SK-N-SH treated with all-trans-retinoic acid at 6 μM for 48 hours (cell line): ENCODE results near the gene ADCY9.

Experiments
- ATAC-seq: fragments of 200-7000 bp; cut with Tn5 transposase; 3 replicates; pipeline ENCODE4 v1.9.1; 2020; ENCODE audit warnings: mild to moderate bottlenecking, moderate library complexity
- ARNTL ChIP-seq: fragments of 450-650 bp; formaldehyde crosslinking; IDR thresholded peaks from 2 replicates; pipeline ENCODE4 v1.5.0; 2020; ENCODE audit warnings: low read depth, mild to moderate bottlenecking, moderate library complexity, borderline replicate concordance
- CSDC2 ChIP-seq: fragments of 250-450 bp; sonication (Bioruptor Pico); IDR thresholded peaks from 2 replicates; pipeline ENCODE4 v1.5.0; 2020; ENCODE audit warnings: mild to moderate bottlenecking, moderate library complexity
- GLIS3 ChIP-seq: fragments of 250-450 bp; sonication (Bioruptor Pico); IDR thresholded peaks from 2 replicates; pipeline ENCODE4 v1.5.0; 2020; ENCODE audit warnings: mild to moderate bottlenecking, moderate library complexity
- OSR1 ChIP-seq: fragments of 250-450 bp; sonication (Bioruptor Pico); IDR thresholded peaks from 2 replicates; pipeline ENCODE4 v1.8.0; 2022; ENCODE audit warnings: moderate library complexity, mild to moderate bottlenecking, inconsistent platforms
- PPARA ChIP-seq: fragments of 250-450 bp; sonication (Bioruptor Pico); IDR thresholded peaks from 2 replicates; pipeline ENCODE4 v1.5.0; 2020; ENCODE audit warnings: mild to moderate bottlenecking, borderline replicate concordance
- RARB ChIP-seq: fragments of 250-450 bp; sonication (Bioruptor Pico); IDR thresholded peaks from 2 replicates; pipeline ENCODE4 v1.8.0; 2021; ENCODE audit warnings: mild to moderate bottlenecking, moderate library complexity
- TCF4 ChIP-seq: fragments of 250-450 bp; sonication (Bioruptor Pico); IDR thresholded peaks from 2 replicates; pipeline ENCODE4 v1.8.0; 2021; ENCODE audit warnings: mild to moderate bottlenecking, moderate library complexity, borderline replicate concordance
- TOX ChIP-seq: fragments of 250-450 bp; sonication (Bioruptor Pico); IDR thresholded peaks from 2 replicates; pipeline ENCODE4 v1.8.0; 2021; ENCODE audit warnings: mild to moderate bottlenecking, moderate library complexity, borderline replicate concordance
- ZC3H10 ChIP-seq: fragments of 250-450 bp; sonication (Bioruptor Pico); IDR thresholded peaks from 2 replicates; pipeline ENCODE4 v1.5.1; 2021; ENCODE audit warnings: mild to moderate bottlenecking, moderate library complexity
- ZFP3 ChIP-seq: fragments of 250-450 bp; sonication (Bioruptor Pico); IDR thresholded peaks from 2 replicates; pipeline ENCODE4 v1.5.0; 2020; ENCODE audit warnings: mild to moderate bottlenecking, moderate library complexity
- ZFP30 ChIP-seq: fragments of 450-650 bp; formaldehyde crosslinking; IDR thresholded peaks from 2 replicates; pipeline ENCODE4 v1.5.0; 2022; ENCODE audit warnings: mild to moderate bottlenecking, moderate library complexity
- ZNF565 ChIP-seq: fragments of 450-650 bp; formaldehyde crosslinking; conservative IDR thresholded peaks from 2 replicates; pipeline ENCODE4 v1.5.0; 2020; ENCODE audit warnings: low read depth, mild to moderate bottlenecking, moderate library complexity
- ZNF8 ChIP-seq: fragments of 450-650 bp; formaldehyde crosslinking; IDR thresholded peaks from 2 replicates; pipeline ENCODE4 v1.5.0; 2020; ENCODE audit warnings: mild to moderate bottlenecking, moderate library complexity
- TF ChIP-seq, protein P1 (sequence below): fragments of 250-450 bp; sonication (Bioruptor Pico); IDR thresholded peaks from 2 replicates; pipeline ENCODE4 v1.5.0; 2020; ENCODE audit warnings: mild to moderate bottlenecking, moderate library complexity
- TF ChIP-seq, protein P2 (sequence below): fragments of 250-450 bp; sonication (Bioruptor Pico); IDR thresholded peaks from 2 replicates; pipeline ENCODE4 v1.8.0; 2021; ENCODE audit warnings: low read depth, mild to moderate bottlenecking, moderate library complexity, borderline replicate concordance
- TF ChIP-seq, protein P3 (sequence below): fragments of 250-450 bp; sonication (Bioruptor Pico); IDR thresholded peaks from 2 replicates; pipeline ENCODE4 v1.5.1; 2020; ENCODE audit warnings: low read depth, mild to moderate bottlenecking, moderate library complexity
- TF ChIP-seq, protein P4 (sequence below): fragments of 250-450 bp; sonication (Bioruptor Pico); IDR thresholded peaks from 2 replicates; pipeline ENCODE4 v1.5.1; 2021; ENCODE audit warnings: mild to moderate bottlenecking, moderate library complexity
- TF ChIP-seq, protein P5 (sequence below): fragments of 250-450 bp; sonication (Bioruptor Pico); IDR thresholded peaks from 2 replicates; pipeline ENCODE4 v1.8.0; 2020; ENCODE audit warnings: mild to moderate bottlenecking, moderate library complexity, borderline replicate concordance

ADCY9 gene

DNA sequence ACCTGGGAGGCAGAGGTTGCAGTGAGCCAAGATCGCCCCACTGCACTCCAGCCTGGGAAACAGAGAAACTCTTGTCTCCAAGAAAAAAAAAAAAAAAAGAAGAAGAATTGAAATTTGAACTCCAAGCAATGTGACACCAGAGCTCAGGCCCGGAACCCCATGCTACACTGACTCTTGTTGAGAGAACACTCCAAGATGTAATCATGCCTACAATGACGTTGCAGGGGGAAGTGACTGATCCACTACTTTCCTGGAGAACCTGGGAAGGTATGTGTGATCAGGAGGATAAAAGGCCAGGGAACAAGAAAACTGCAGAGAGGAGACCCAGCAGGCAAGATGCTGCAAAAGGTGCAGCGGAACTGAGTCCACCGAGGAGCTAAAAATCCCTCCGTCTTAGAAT is 57.9 kb downstream of the ADCY9 start (continued):
- TF ChIP-seq, protein P1, sequence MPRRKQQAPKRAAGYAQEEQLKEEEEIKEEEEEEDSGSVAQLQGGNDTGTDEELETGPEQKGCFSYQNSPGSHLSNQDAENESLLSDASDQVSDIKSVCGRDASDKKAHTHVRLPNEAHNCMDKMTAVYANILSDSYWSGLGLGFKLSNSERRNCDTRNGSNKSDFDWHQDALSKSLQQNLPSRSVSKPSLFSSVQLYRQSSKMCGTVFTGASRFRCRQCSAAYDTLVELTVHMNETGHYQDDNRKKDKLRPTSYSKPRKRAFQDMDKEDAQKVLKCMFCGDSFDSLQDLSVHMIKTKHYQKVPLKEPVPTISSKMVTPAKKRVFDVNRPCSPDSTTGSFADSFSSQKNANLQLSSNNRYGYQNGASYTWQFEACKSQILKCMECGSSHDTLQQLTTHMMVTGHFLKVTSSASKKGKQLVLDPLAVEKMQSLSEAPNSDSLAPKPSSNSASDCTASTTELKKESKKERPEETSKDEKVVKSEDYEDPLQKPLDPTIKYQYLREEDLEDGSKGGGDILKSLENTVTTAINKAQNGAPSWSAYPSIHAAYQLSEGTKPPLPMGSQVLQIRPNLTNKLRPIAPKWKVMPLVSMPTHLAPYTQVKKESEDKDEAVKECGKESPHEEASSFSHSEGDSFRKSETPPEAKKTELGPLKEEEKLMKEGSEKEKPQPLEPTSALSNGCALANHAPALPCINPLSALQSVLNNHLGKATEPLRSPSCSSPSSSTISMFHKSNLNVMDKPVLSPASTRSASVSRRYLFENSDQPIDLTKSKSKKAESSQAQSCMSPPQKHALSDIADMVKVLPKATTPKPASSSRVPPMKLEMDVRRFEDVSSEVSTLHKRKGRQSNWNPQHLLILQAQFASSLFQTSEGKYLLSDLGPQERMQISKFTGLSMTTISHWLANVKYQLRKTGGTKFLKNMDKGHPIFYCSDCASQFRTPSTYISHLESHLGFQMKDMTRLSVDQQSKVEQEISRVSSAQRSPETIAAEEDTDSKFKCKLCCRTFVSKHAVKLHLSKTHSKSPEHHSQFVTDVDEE (CRISPR knock-in tag): no peak
- no peak for TF ChIP-seq CSDC2 (CRISPR knock-in tag)

DNA sequence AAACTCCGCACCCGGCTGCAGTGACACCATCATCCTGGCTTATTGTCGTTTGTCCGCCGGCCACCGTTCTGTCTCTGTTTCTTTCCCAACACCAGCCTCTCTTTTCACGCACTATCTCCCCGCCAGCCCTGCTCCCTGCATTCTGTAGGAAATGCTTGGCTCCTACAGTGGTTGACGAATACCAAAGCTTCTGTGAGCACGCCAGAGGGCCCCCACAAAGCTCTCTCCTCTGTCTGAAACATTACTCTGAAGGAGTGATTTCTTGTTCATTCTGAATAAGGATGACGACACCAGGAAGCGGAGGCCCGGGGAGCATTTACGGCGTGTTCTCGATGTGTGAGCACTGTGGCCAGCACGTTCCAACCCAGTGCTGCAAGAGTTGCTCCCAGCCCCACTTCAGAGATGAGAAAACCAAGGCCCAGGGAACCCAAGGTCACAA is 58.8 kb downstream of the ADCY9 start:
- no peak for ATAC-seq
- TF ChIP-seq ARNTL (CRISPR knock-in tag) (no peak), RARB (no peak), PPARA (CRISPR knock-in tag) (no peak), TCF4 (CRISPR knock-in tag) (no peak), GLIS3 (CRISPR knock-in tag) (no peak), OSR1 (CRISPR knock-in tag) (no peak), ZFP30 (CRISPR knock-in tag) (no peak), ZFP3 (no peak), CSDC2 (CRISPR knock-in tag) (no peak), TOX (CRISPR knock-in tag) (no peak), ZNF8 (CRISPR knock-in tag) (no peak), ZC3H10 (CRISPR knock-in tag) (no peak), ZNF565 (CRISPR knock-in tag) (no peak)
- TF ChIP-seq, protein P2, sequence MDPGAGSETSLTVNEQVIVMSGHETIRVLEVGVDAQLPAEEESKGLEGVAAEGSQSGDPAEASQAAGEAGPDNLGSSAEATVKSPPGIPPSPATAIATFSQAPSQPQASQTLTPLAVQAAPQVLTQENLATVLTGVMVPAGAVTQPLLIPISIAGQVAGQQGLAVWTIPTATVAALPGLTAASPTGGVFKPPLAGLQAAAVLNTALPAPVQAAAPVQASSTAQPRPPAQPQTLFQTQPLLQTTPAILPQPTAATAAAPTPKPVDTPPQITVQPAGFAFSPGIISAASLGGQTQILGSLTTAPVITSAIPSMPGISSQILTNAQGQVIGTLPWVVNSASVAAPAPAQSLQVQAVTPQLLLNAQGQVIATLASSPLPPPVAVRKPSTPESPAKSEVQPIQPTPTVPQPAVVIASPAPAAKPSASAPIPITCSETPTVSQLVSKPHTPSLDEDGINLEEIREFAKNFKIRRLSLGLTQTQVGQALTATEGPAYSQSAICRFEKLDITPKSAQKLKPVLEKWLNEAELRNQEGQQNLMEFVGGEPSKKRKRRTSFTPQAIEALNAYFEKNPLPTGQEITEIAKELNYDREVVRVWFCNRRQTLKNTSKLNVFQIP (CRISPR knock-in tag): no peak
- TF ChIP-seq, protein P3, sequence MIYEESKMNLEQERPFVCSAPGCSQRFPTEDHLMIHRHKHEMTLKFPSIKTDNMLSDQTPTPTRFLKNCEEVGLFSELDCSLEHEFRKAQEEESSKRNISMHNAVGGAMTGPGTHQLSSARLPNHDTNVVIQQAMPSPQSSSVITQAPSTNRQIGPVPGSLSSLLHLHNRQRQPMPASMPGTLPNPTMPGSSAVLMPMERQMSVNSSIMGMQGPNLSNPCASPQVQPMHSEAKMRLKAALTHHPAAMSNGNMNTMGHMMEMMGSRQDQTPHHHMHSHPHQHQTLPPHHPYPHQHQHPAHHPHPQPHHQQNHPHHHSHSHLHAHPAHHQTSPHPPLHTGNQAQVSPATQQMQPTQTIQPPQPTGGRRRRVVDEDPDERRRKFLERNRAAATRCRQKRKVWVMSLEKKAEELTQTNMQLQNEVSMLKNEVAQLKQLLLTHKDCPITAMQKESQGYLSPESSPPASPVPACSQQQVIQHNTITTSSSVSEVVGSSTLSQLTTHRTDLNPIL (CRISPR knock-in tag): no peak
- TF ChIP-seq, protein P4, sequence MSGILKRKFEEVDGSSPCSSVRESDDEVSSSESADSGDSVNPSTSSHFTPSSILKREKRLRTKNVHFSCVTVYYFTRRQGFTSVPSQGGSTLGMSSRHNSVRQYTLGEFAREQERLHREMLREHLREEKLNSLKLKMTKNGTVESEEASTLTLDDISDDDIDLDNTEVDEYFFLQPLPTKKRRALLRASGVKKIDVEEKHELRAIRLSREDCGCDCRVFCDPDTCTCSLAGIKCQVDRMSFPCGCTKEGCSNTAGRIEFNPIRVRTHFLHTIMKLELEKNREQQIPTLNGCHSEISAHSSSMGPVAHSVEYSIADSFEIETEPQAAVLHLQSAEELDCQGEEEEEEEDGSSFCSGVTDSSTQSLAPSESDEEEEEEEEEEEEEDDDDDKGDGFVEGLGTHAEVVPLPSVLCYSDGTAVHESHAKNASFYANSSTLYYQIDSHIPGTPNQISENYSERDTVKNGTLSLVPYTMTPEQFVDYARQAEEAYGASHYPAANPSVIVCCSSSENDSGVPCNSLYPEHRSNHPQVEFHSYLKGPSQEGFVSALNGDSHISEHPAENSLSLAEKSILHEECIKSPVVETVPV (CRISPR knock-in tag): no peak
- TF ChIP-seq, protein P5, sequence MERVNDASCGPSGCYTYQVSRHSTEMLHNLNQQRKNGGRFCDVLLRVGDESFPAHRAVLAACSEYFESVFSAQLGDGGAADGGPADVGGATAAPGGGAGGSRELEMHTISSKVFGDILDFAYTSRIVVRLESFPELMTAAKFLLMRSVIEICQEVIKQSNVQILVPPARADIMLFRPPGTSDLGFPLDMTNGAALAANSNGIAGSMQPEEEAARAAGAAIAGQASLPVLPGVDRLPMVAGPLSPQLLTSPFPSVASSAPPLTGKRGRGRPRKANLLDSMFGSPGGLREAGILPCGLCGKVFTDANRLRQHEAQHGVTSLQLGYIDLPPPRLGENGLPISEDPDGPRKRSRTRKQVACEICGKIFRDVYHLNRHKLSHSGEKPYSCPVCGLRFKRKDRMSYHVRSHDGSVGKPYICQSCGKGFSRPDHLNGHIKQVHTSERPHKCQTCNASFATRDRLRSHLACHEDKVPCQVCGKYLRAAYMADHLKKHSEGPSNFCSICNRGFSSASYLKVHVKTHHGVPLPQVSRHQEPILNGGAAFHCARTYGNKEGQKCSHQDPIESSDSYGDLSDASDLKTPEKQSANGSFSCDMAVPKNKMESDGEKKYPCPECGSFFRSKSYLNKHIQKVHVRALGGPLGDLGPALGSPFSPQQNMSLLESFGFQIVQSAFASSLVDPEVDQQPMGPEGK (CRISPR knock-in tag): no peak
- TF ChIP-seq, protein P1 (CRISPR knock-in tag): no peak
